HG03066 (cell line): Measurements from ENCODE around the gene ANO2.

ENCODE experiments used
- ATAC-seq: cut with Tn5 transposase; IDR thresholded peaks from one replicate; pipeline ENCODE4 v1.9.1; 2021; ENCODE audit warnings: low read depth; ENCODE audit not compliant: unreplicated experiment

The ANO2 gene

DNA sequence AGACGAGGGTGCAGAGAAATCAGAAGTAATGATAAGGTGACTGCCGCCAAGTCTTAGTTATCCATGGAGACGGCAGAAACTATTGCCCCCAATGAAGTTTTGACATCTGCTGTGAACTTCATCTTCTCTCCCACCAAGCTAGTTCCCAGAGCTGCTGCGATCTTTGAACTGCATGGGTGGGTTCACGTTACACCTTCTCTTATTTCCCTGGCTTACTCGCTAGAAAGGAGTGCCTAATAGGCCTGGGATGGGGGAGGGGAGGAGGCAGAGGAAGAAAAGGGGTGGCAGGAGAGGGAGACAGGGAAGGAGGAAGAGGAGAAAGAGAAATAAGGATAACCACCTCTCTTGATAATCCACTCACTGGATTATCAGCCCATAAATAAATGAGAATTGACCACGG lies 356.0 kb downstream of the ANO2 start:
- no peak for ATAC-seq

DNA sequence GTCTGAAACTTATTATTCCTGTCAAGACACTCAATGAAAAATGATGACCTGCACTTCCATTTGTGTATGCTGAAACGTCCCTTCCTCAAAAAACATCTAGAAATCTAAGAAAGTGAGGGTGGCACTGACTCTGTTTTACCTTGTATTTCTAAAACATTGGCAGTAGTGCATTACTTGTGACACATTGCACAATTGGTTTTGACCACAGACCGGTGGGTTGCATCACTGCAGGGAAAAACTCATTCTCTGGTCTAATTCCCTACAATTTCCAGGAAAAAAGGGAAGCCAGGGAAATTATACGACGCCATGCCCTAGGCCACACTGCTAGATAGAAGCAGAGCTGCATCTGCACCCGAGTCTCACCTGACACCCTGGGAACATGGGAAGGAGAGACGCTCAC lies 356.5 kb downstream of the ANO2 start:
- no peak for ATAC-seq

DNA sequence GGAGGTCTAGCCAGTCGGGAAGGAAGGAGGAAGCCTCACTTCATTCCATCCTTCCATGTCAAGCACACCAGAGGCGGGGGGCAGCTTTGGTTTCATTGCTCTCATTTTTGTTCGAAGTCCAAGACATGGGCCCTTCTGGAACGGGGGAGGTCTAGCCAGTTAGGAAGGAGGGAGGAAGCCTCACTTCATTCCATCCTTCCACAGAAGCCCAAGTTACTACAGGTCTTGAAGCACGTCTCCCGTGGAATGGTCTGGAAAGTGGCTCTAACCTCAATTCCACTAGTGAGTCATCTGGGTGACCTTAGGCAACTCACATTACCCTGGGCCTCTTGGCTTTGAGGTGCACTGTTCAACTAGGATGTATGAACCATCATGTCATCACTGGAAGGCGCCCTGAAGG lies 356.9 kb downstream of the ANO2 start:
- ATAC-seq = no peak

DNA sequence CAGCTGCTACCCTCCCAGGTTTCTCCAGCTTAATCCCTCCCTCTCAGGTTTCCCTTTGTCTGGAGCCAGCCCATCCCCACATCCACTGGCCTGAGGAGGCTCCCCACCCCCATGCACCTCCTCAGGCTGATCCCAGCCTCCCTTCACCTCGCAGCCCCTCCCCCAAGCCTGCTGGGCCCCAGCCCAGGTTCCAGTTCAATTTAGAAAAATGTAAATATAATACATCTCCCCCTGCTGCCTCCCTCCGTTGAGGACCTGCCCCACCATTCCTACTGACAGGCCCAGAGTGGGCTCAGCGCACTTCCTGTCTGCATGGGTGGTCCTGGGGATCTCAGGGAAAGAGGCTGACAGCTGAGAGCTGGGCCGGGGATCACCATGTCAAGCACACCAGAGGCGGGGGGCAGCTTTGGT lies 357.3 kb downstream of the ANO2 start:
- ATAC-seq = no peak

DNA sequence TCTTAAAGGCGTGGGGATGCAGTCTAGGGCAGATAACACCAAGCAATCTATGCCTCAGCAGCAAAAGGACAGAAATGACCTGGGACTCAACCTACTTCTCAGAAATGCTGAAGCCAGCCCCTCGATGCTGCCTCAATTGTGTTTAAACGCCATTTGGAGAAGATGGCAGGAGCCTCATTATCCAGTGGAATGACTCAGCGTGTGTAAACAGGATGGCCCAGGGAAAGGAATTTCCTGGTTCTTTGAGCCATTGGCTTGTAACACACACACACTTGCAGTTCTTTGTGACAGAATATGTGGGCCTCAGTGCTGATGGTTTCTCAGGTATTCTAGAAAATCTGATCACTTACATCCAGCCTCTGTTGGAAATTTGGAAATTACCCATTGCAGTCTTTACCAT lies 358.9 kb downstream of the ANO2 start:
- ATAC-seq = no peak

DNA sequence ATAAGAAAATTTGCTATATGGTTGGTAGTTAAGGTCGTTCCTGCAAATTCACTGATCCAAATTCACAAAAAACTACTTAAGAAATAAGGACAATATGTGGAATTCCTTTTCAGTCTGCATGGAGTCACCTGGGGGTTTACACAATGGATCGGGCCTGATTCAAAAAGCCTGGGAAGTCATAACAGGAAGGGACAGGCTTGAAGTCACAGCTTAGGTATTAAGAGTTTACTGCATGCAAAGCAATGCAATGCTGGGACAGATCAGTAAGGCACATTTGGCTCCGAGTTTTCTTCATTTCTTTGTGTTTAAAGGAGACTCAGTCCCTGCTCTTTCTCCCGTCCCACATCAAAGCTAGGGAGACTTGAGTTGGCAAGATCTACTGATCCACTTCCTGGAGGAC lies 359.9 kb downstream of the ANO2 start:
- ATAC-seq = no peak

GRCh38 chr12:5584412-5585175 lies 360.5 kb downstream of the ANO2 start:
- ATAC-seq = no peak

- ATAC-seq = no peak
Measured at GRCh38 chr12:5582541-5582940, 362.5 kb downstream of the ANO2 start.

DNA sequence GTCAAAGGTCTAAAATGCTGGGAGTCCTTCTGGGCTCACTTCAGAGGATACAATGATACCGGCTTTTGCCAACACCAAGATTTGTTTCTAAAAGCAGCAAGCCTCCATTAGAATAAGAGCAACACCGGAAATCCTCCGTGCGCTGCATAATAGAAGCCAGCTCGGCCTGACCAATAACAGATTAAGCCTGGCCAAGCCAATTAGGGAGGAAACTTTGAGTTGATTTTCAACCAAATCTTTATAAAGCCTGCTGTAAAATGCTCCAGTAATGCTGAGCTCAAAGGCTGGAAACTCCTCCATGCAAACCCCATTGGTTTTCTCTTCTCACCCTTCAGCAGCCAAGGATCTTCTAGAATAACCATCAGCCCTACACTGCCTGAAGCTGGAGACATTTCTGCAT lies 363.0 kb downstream of the ANO2 start:
- ATAC-seq = no peak

- ATAC-seq = no peak
Measured at GRCh38 chr12:5581616-5582015, 363.4 kb downstream of the ANO2 start.

DNA sequence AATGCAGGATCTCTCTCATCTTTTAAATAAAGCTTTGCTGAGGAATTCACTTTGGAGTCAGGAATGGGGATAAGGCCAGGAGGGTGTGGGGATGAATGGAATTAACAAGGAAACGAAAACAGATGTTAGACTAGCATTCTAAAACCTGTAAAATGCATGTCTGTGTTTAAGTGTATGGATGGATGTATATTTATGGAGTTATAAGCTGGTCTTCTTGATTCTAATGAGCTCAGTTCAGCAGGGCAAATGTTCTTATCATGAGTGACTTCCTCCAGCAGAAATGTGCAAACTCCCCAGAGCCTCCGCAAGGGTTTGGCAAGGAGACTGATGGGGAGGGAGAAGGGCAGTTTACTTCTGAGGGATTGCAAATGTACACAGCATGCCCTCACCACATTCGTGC lies 364.0 kb downstream of the ANO2 start:
- ATAC-seq = no peak

DNA sequence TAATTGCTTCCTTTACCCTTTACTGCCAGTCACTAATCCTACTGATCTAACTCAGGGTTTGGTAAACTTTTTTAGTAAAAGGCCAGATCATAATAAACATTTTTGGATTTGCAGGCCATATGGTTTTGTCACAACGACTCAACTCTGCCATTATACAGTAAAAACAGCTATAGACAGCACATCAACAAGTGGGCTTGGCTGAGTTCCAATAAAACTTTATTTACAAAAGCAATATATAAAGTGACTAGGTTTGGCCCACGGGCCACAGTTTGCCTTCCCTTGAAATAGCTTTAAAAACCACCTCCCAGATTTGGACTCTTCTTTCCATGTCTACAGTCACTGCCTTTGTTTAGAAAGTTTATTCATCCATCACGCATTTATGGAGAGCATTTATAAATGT lies 366.3 kb downstream of the ANO2 start:
- no peak for ATAC-seq

- no peak for ATAC-seq
Measured at GRCh38 chr12:5577741-5578140, 367.3 kb downstream of the ANO2 start.

GRCh38 chr12:5577211-5577612 lies 367.8 kb downstream of the ANO2 start:
- ATAC-seq = no peak

- no peak for ATAC-seq
Measured at GRCh38 chr12:5575987-5576386, 369.1 kb downstream of the ANO2 start.

DNA sequence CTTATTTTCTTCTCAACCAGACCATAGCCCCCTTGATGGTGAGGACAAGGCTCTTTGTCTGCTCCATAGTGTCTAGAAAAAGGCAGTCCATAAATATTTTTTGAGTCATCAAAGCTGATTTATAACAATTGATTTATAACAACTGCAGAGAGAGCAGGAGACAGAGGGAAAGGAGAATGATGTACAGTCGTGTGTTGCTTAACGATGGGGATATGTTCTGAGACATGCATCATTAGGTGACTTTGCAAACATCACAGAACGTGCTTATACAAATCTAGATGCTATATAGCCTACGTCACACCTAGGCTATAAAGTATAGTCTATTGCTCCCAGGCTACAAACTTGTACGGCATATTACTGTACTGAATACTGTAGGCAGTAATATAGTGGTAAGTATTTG lies 369.8 kb downstream of the ANO2 start:
- no peak for ATAC-seq

DNA sequence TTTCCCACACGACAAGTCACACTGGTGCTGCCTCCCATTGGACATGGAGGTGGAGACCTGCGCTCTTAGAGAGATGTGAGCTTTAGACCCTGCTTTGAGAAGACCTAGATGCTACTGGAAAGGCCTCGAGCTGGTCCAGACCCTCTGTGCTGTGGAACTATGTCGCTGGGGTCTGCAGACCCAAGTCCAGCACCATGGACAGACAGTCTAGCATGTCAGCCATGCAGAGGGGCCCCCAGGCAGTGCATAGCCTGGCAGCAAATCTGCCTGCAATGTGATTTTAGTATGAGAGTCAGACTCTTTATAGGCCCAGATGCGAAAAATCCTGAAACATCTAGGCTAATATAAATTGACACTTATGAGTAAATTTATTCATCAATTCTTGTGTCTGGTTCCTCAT lies 371.7 kb downstream of the ANO2 start:
- no peak for ATAC-seq

- ATAC-seq = no peak
Measured at GRCh38 chr12:5571115-5571514, 373.9 kb downstream of the ANO2 start.

DNA sequence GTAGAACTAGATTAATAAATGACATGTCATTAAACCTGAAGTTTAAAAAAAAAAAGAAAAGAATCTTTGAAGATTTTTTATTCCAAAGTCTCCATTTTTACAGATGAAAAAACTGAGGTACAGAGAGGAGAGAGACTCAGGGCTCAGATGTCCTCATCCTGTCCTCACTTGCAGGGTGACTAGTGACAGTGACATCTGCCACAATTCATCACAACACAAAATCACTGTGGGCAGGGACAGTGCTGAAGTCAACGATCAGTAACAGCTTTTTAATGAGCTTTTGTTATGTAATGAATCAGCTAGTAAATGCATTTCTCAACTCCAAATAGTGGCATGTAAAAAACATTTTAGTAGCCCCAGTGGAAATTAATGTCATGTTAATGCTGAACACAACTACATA lies 374.6 kb downstream of the ANO2 start:
- no peak for ATAC-seq

DNA sequence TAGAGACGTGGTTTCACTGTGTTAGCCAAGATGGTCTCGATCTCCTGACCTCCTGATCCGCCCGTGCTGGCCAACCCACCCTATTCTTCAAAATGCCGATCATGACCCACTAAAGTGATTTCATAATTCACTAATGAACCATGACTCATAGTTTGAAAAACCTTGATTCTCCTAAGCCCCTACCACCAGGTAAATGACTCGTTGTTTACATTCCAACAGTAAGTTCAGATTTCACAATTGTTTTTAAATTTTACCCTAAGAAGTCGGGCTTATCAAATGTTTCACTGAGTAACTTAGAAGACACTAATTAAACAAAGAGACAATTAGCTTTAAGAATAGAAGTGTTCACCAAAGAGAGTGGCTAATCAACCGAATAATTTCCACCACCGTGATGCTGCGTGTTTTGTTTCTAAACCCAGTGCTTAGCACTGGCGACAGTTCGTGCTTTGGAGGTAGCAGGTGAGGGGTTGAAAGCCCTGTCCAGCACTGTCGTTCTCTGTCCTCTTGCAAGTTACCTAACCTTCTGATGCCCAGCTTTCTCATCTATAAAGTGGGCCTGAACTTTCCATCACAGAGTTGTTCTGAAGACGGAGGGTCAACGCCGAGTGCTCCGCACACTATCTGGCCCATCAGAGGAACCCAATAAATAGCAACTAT lies 376.6 kb downstream of the ANO2 start:
- no peak for ATAC-seq

GRCh38 chr12:5567016-5567725 lies 377.9 kb downstream of the ANO2 start:
- ATAC-seq = no peak
